Omental fat pad (tissue), 4 donors: ENCODE results near the gene MEIG1. TPM values are rescaled to one million over a fixed set of nuclear protein-coding genes. Genes with fewer than 3 reads are reported as not detected.
"Not testable (repeated sequence)": the region's sequence is repeated elsewhere in the genome, so short reads cannot be mapped to it uniquely, and the experiment has no call there.

Experiments used
- ATAC-seq: fragments of 150-250 bp; one replicate; pipeline ENCODE4 v1.9.1; 2016; ENCODE audit warnings: mild to moderate bottlenecking, moderate library complexity; ENCODE audit not compliant: low FRiP score
- DNase-seq: peaks from one replicate; pipeline ENCODE4 v3.0.0-alpha.2; 2019; ENCODE audit warnings: low spot score
- CTCF ChIP-seq, 3 donors: fragments of 450-650 bp; IDR thresholded peaks; one replicate each; pipeline ENCODE4 v1.5.1; 2016 to 2017; ENCODE audit warnings: antibody characterized with exemption in 3 of 3, mild to moderate bottlenecking in 3 of 3, moderate library complexity in 2 of 3
- total RNA-seq, 4 donors: library from RNA; depleted of rRNA; stranded (reverse); fragments of >200 nt; gene quantifications; one replicate each; pipeline ENCODE4 v1.1.0, GENCODE V29; 2016

MEIG1 gene
- total RNA-seq, 4 donors from 2014 or later, result not detected

- ATAC-seq, result no peak
- DNase-seq, result no peak
- TF ChIP-seq CTCF (IDR thresholded peaks at IDR 0.05), result no peak
Measured at GRCh38 chr10:14954934-14955333, 4.3 kb upstream of the MEIG1 start.

DNA sequence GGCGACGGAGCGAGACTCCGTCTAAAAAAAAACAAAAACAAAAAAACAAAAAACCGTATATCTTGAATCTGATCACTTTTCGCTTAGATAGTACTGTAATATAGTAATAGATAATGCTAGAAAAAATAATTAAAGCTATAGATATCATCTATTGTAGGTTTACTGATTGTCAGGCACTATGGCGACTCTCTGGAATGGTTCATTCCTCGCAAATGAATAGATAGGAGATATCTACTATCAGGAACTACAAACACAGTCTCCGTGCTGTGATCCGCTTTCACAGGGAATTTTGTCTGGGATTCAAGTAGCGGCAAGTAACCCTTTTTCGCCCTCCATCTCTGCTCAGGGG, 342 bp upstream of the MEIG1 start:
- ATAC-seq, result no peak
- TF ChIP-seq CTCF (IDR thresholded peaks at IDR 0.05), result no peak
- no peak for DNase-seq

GRCh38 chr10:14967897-14968296, 8.7 kb downstream of the MEIG1 start:
- no peak for TF ChIP-seq CTCF (IDR thresholded peaks at IDR 0.05)
- ATAC-seq (no peak), DNase-seq (no peak)

GRCh38 chr10:14971867-14972448, 12.8 kb downstream of the MEIG1 start:
- no peak for TF ChIP-seq CTCF (IDR thresholded peaks at IDR 0.05)
- ATAC-seq (no peak), DNase-seq (no peak)

GRCh38 chr10:14974153-14974998, 15.2 kb downstream of the MEIG1 start:
- not testable (repeated sequence) for DNase-seq

DNA sequence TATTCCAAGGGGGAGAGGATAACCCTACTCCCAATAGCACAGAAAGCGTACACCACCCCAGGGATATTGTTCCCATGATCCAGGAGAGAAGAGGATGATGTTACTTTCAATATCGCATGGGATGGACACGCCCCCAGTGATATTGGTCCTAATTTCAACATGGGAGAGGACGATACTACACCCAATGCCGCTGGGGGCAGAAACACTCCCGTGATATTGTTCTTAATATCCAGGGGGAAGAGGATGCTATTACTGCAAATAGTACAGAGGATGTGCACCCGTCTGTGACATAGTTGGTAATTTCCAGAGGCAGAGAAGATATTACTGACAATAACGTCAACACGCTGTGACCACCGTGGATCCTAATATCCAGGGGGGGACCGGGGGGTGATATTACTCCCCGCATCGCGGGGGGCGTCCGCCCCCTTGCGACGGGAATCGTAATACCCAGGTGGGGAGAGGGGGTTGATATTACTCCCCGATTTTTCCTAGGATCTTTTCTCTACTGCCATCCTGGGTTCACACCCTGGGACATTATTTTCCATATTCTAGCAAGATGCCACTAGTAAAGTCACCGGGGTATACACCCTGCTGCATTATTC, 16.6 kb downstream of the MEIG1 start:
- DNase-seq, result no peak
- ATAC-seq, result no peak
- no peak for TF ChIP-seq CTCF (IDR thresholded peaks at IDR 0.05)

More at GRCh38 chr10:14974153-14974998, 15.2 kb downstream of the MEIG1 start:
- not testable (repeated sequence) for ATAC-seq

- no peak for ATAC-seq
- no peak for TF ChIP-seq CTCF (IDR thresholded peaks at IDR 0.05)
- no peak for DNase-seq
Measured at GRCh38 chr10:14982744-14983143, 23.6 kb downstream of the MEIG1 start.

GRCh38 chr10:14989552-14989951, 30.4 kb downstream of the MEIG1 start:
- not testable (repeated sequence) for DNase-seq, ATAC-seq

- ATAC-seq, result not testable (repeated sequence)
Measured at GRCh38 chr10:14991035-14991749, 32.0 kb downstream of the MEIG1 start.

GRCh38 chr10:14992336-14992735, 33.1 kb downstream of the MEIG1 start:
- not testable (repeated sequence) for DNase-seq, ATAC-seq

More at GRCh38 chr10:14991035-14991749, 32.0 kb downstream of the MEIG1 start:
- not testable (repeated sequence) for DNase-seq
